ENCODE results near the gene GMPR. TPM values are rescaled to one million over a fixed set of nuclear protein-coding genes. Genes with fewer than 3 reads are reported as not detected.
A peak's percentile ranks its signal among the peaks of the same experiment; 100 is the strongest.

GMPR gene
- total and polyA plus RNA-seq, 4 experiments from 2014 or later, result 0.56 to 0.68 TPM; not detected in 2

DNA sequence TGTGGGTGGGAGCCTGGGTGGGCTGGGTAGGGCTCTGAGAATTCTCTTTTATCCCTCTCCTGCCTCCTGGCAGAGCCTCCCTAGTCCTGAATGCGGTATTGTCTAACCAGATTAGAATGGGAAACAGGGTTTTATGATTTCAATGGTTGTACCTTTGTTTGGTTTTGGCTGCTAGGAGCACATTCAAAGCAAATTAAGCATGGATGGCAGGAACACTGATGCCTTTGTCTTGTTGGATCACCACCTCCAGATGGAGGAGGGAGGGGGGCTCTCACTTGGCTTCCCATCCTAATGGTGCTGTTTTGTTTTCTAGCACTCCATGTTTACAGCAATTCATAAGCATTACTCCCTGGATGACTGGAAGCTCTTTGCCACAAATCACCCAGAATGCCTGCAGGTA is 11.6 kb downstream of the GMPR start:
- Mint-ChIP-seq H3K4me3 (no peak overlapping the region), H3K27ac (no peak overlapping the region), H3K9me3 (no peaks in the 10 kb centered on the region), H3K4me1 (no peaks in the 10 kb centered on the region), H3K36me3 (no peaks in the 10 kb centered on the region), H3K27me3 (peaks cover 4% of the 10 kb centered on the region in 2 donors)
- intact Hi-C loops (cut with micrococcal nuclease), result no loop called here
- ChIA-PET CTCF (ENCODE audit: partially characterized antibody) (no interaction called here), POLR2A (ENCODE audit: partially characterized antibody) (no interaction called here)
- Histone ChIP-seq H3K27ac (ENCODE audit: low read depth, low read length) (no peak overlapping the region), H3K4me1 (ENCODE audit: insufficient read depth, low read length) (no peaks in the 10 kb centered on the region), H3K9me3 (ENCODE audit: control insufficient read depth in 1 of 2, low read length in 2 of 2) (no peaks in the 10 kb centered on the region), H3K4me3 (ENCODE audit: low read length in 2 of 2) (no peak overlapping the region), H3K36me3 (ENCODE audit: insufficient read depth, low read length) (no peaks in the 10 kb centered on the region), H3K27me3 (ENCODE audit: insufficient read depth, low read length) (no peaks in the 10 kb centered on the region)
- DNase-seq, result no peak

DNA sequence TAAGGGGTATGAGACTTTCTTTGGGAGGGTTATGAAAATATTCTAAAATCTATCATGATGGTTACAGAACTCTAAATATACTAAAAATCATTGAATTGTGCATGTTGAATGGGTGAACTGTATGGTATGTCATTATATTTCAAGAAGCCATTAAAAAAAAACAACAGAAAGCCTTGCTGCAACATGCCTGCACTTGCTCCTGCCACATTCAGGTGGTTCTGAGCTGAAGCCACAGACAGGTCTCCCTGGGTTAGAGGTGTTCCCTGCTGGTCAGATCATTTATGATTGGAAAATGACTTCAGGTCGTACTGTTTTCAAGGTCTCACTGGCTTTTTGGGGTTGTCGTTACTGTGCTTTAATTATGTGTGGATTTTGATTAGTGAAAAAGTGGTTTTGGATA is 13.3 kb downstream of the GMPR start:
- CTCF ChIA-PET (ENCODE audit: partially characterized antibody), result no interaction called here
- H3K4me3 ChIP-seq (ENCODE audit: low read length in 2 of 2), result no peak overlapping the region
- DNase-seq, result no peak
- H3K4me1 ChIP-seq (ENCODE audit: insufficient read depth, low read length), result no peaks in the 10 kb centered on the region
- H3K27me3 ChIP-seq (ENCODE audit: insufficient read depth, low read length), result no peaks in the 10 kb centered on the region
- Mint-ChIP-seq H3K9me3 (no peaks in the 10 kb centered on the region), H3K27ac (peak overlapping the region in 2 of 7 donors; percentile 37 to 42), H3K27me3 (peaks cover 1 to 4% of the 10 kb centered on the region in 2 donors), H3K36me3 (no peaks in the 10 kb centered on the region), H3K4me3 (no peak overlapping the region), H3K4me1 (no peaks in the 10 kb centered on the region)
- no peaks in the 10 kb centered on the region for H3K36me3 ChIP-seq (ENCODE audit: insufficient read depth, low read length)
- H3K27ac ChIP-seq (ENCODE audit: low read depth, low read length), result no peak overlapping the region
- POLR2A ChIA-PET (ENCODE audit: partially characterized antibody), result no interaction called here
- no peaks in the 10 kb centered on the region for H3K9me3 ChIP-seq (ENCODE audit: control insufficient read depth in 1 of 2, low read length in 2 of 2)
- intact Hi-C loops (cut with micrococcal nuclease), result no loop called here

DNA sequence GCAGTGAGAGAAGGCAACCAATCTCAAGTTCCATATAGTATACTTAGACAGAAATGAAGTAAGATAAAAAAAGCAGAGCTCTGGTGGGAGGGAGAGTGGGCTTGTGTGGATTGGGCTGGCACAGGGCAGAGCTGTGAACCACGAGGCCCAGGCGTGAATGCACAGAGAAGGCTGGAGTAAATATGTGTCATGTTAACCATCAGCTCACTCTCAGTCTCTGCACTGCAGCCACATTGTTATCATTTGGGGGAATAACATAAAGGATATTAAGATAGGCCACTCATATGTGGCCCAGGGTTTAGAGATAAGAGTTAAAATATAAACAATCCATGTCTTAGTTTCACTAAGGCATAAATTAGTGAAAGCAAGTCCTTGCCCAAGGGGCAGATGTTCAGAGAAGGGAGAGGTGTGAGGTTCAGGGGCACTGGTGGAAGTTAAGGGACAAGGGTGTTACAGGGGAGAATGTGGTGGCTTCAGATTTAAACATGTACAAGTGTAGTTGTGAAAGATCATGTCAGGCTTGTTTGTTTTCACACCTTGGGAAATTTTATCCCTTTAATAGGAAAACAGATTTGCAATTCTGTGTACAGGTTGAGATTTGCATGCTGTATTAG is 14.4 kb downstream of the GMPR start:
- Mint-ChIP-seq H3K27me3 (peaks cover 1 to 4% of the 10 kb centered on the region in 2 donors), H3K9me3 (peaks cover 0 to 2% (median 0%) of the 10 kb centered on the region in 8 donors), H3K27ac (no peak overlapping the region), H3K36me3 (no peaks in the 10 kb centered on the region), H3K4me1 (no peaks in the 10 kb centered on the region), H3K4me3 (no peak overlapping the region)
- no peak for DNase-seq
- ChIA-PET POLR2A (ENCODE audit: partially characterized antibody) (no interaction called here), CTCF (ENCODE audit: partially characterized antibody) (no interaction called here)
- no peaks in the 10 kb centered on the region for H3K4me1 ChIP-seq (ENCODE audit: insufficient read depth, low read length)
- H3K27ac ChIP-seq (ENCODE audit: low read depth, low read length), result no peak overlapping the region
- no peaks in the 10 kb centered on the region for H3K36me3 ChIP-seq (ENCODE audit: insufficient read depth, low read length)
- no peaks in the 10 kb centered on the region for H3K27me3 ChIP-seq (ENCODE audit: insufficient read depth, low read length)
- no peak overlapping the region for H3K4me3 ChIP-seq (ENCODE audit: low read length in 2 of 2)
- H3K9me3 ChIP-seq (ENCODE audit: control insufficient read depth in 1 of 2, low read length in 2 of 2), result no peaks in the 10 kb centered on the region
- intact Hi-C loops (cut with micrococcal nuclease), result no loop called here

GRCh38 chr6:16253399-16254144 is 15.2 kb downstream of the GMPR start:
- DNase-seq, result no peak
- Mint-ChIP-seq H3K36me3 (no peaks in the 10 kb centered on the region), H3K4me1 (no peaks in the 10 kb centered on the region), H3K27ac (no peak overlapping the region), H3K9me3 (peaks cover 0 to 2% (median 0%) of the 10 kb centered on the region in 8 donors), H3K27me3 (peaks cover 1 to 4% of the 10 kb centered on the region in 2 donors), H3K4me3 (no peak overlapping the region)
- intact Hi-C loops (cut with micrococcal nuclease), result no loop called here
- H3K27me3 ChIP-seq (ENCODE audit: insufficient read depth, low read length), result no peaks in the 10 kb centered on the region
- no peak overlapping the region for H3K4me3 ChIP-seq (ENCODE audit: low read length in 2 of 2)
- H3K27ac ChIP-seq (ENCODE audit: low read depth, low read length), result no peak overlapping the region
- H3K9me3 ChIP-seq (ENCODE audit: control insufficient read depth in 1 of 2, low read length in 2 of 2), result no peaks in the 10 kb centered on the region
- H3K4me1 ChIP-seq (ENCODE audit: insufficient read depth, low read length), result no peaks in the 10 kb centered on the region
- no peaks in the 10 kb centered on the region for H3K36me3 ChIP-seq (ENCODE audit: insufficient read depth, low read length)
- ChIA-PET CTCF (ENCODE audit: partially characterized antibody) (no interaction called here), POLR2A (ENCODE audit: partially characterized antibody) (no interaction called here)

DNA sequence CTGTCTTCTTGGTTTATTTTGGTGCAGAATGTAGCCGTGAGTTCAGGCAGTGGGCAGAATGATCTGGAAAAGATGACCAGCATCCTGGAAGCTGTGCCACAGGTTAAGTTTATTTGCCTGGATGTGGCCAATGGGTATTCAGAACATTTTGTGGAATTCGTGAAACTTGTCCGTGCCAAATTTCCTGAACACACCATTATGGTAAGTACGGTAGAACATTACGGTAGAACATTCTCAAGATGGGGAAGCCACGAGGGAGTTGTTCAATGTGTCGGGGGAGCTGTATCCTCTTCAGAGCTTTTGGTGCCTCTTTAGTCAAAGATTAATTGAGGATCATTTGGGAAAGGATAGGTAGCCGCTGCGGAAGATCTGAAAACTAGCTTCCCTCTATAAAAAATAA is 16.1 kb downstream of the GMPR start:
- no peaks in the 10 kb centered on the region for H3K27me3 ChIP-seq (ENCODE audit: insufficient read depth, low read length)
- H3K36me3 Mint-ChIP-seq, result no peaks in the 10 kb centered on the region
- intact Hi-C loops (cut with micrococcal nuclease), result no loop called here
- peaks cover 0 to 2% (median 0%) of the 10 kb centered on the region in 8 donors for H3K9me3 Mint-ChIP-seq
- peaks cover 1 to 2% of the 10 kb centered on the region in 2 donors for H3K27me3 Mint-ChIP-seq
- no peaks in the 10 kb centered on the region for H3K4me1 ChIP-seq (ENCODE audit: insufficient read depth, low read length)
- no peaks in the 10 kb centered on the region for H3K4me1 Mint-ChIP-seq
- H3K4me3 Mint-ChIP-seq, result peak overlapping the region in 1 of 8 donors; percentile 18
- DNase-seq, result no peak
- CTCF ChIA-PET (ENCODE audit: partially characterized antibody), result no interaction called here
- H3K36me3 ChIP-seq (ENCODE audit: insufficient read depth, low read length), result no peaks in the 10 kb centered on the region
- H3K27ac Mint-ChIP-seq, result no peak overlapping the region
- H3K27ac ChIP-seq (ENCODE audit: low read depth, low read length), result no peak overlapping the region
- no peak overlapping the region for H3K4me3 ChIP-seq (ENCODE audit: low read length in 2 of 2)
- POLR2A ChIA-PET (ENCODE audit: partially characterized antibody), result no interaction called here
- no peaks in the 10 kb centered on the region for H3K9me3 ChIP-seq (ENCODE audit: control insufficient read depth in 1 of 2, low read length in 2 of 2)

DNA sequence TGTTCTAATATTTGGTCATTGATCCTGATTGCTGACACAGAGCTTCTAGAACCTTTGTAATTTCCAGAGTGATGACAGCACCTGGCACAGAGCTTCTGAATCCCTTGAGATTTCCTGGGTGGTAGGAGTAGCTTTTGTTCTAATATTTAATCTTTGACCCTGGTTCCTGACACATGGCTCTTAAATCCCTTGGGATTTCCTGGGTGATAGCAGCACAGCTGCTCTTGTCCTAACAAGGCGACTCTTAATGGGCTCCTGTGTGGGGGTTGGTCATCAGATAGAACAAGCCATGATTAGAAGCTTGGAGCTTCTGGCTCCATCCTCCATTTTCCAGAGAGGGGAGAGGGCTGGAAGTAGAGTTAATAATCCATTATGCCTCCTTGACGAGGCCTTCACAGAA is 18.4 kb downstream of the GMPR start:
- intact Hi-C loops (cut with micrococcal nuclease), result no loop called here
- no peaks in the 10 kb centered on the region for H3K4me1 Mint-ChIP-seq
- H3K9me3 Mint-ChIP-seq, result peaks cover 0 to 2% (median 0%) of the 10 kb centered on the region in 8 donors
- Histone ChIP-seq H3K9me3 (ENCODE audit: control insufficient read depth in 1 of 2, low read length in 2 of 2) (no peaks in the 10 kb centered on the region), H3K27me3 (ENCODE audit: insufficient read depth, low read length) (no peaks in the 10 kb centered on the region), H3K36me3 (ENCODE audit: insufficient read depth, low read length) (no peaks in the 10 kb centered on the region), H3K4me1 (ENCODE audit: insufficient read depth, low read length) (no peaks in the 10 kb centered on the region), H3K27ac (ENCODE audit: low read depth, low read length) (no peak overlapping the region), H3K4me3 (ENCODE audit: low read length in 2 of 2) (no peak overlapping the region)
- peaks cover 1 to 2% of the 10 kb centered on the region in 2 donors for H3K27me3 Mint-ChIP-seq
- ChIA-PET POLR2A (ENCODE audit: partially characterized antibody) (no interaction called here), CTCF (ENCODE audit: partially characterized antibody) (no interaction called here)
- H3K27ac Mint-ChIP-seq, result no peak overlapping the region
- H3K36me3 Mint-ChIP-seq, result no peaks in the 10 kb centered on the region
- H3K4me3 Mint-ChIP-seq, result no peak overlapping the region
- no peak for DNase-seq

DNA sequence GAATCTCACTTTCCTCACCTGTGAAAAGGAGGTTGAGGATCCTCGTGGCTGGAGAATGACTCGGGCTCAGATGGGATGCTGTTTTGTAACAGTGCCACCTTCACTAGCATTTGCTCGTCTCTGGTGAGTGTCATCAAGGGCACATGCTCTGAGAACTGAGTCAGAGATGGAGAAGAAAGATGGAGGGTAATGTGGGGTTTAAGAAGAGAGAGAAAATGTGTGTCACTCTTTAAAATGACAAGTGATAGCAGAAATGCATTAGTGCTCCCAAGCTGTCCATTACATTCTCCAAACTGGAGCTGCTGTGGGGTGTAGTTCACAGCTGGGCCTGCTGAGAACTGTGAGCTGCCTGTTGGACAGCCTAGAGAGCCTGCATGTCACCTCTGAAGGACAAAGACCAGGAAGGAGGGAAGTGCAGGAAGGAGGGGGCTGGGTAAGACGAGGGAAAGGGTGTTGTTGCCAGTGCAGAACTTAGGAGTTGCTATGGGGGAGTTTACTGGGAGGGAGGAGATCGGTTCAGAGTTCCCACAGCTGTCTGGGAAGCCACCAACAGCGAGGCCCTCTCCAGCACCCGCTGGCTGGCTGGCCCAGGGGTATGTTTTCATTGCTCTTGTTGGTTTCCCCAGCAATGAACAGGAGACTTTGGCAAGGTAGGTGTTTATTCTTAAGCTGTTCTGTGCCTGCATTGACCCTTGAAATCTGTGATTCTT is 19.8 kb downstream of the GMPR start:
- Histone ChIP-seq H3K9me3 (ENCODE audit: control insufficient read depth in 1 of 2, low read length in 2 of 2) (no peaks in the 10 kb centered on the region), H3K4me1 (ENCODE audit: insufficient read depth, low read length) (no peaks in the 10 kb centered on the region), H3K4me3 (ENCODE audit: low read length in 2 of 2) (no peak overlapping the region), H3K27me3 (ENCODE audit: insufficient read depth, low read length) (no peaks in the 10 kb centered on the region), H3K36me3 (ENCODE audit: insufficient read depth, low read length) (no peaks in the 10 kb centered on the region), H3K27ac (ENCODE audit: low read depth, low read length) (no peak overlapping the region)
- no peak for DNase-seq
- H3K4me3 Mint-ChIP-seq, result no peak overlapping the region
- peaks cover 1 to 3% of the 10 kb centered on the region in 2 donors for H3K27me3 Mint-ChIP-seq
- H3K27ac Mint-ChIP-seq, result no peak overlapping the region
- no peaks in the 10 kb centered on the region for H3K36me3 Mint-ChIP-seq
- peaks cover 0 to 2% (median 0%) of the 10 kb centered on the region in 8 donors for H3K9me3 Mint-ChIP-seq
- ChIA-PET POLR2A (ENCODE audit: partially characterized antibody) (no interaction called here), CTCF (ENCODE audit: partially characterized antibody) (no interaction called here)
- intact Hi-C loops (cut with micrococcal nuclease), result no loop called here
- no peaks in the 10 kb centered on the region for H3K4me1 Mint-ChIP-seq

Measured in CD4-positive, alpha-beta memory T cell (primary cell).